IMR-90 (cell line): ENCODE data around the gene PGK1.

Experiments used
- BHLHE40 ChIP-seq: fragments of 150-350 bp; IDR thresholded peaks from 2 replicates; pipeline ENCODE4 v1.6.1; 2016; ENCODE audit warnings: mild to moderate bottlenecking, low read depth, low read length
- CEBPB ChIP-seq: IDR thresholded peaks from 2 replicates; pipeline ENCODE4 v1.6.1; 2012; ENCODE audit warnings: low read depth, low read length, improper control_type of control experiment
- CTCF ChIP-seq: conservative IDR thresholded peaks from 2 replicates; pipeline ENCODE4 v1.5.1; 2012; ENCODE audit warnings: mild to moderate bottlenecking, low read depth, low read length, improper control_type of control experiment
- FOS ChIP-seq: fragments of 150-350 bp; IDR thresholded peaks from 2 replicates; pipeline ENCODE4 v1.6.1; 2016; ENCODE audit warnings: low read depth, low read length
- MAFK ChIP-seq: IDR thresholded peaks from 2 replicates; pipeline ENCODE4 v1.6.1; 2012; ENCODE audit warnings: low read depth, low read length, improper control_type of control experiment
- NFE2L2 ChIP-seq: fragments of 150-350 bp; IDR thresholded peaks from 2 replicates; pipeline ENCODE4 v1.6.1; 2016; ENCODE audit warnings: low read depth, mild to moderate bottlenecking, low read length
- POLR2A ChIP-seq: IDR thresholded peaks from 2 replicates; pipeline ENCODE4 v1.6.1; 2012; ENCODE audit warnings: mild to moderate bottlenecking, low read depth, low read length
- RAD21 ChIP-seq: IDR thresholded peaks from 2 replicates; pipeline ENCODE4 v1.6.1; 2012; ENCODE audit warnings: low read length, improper control_type of control experiment
- RCOR1 ChIP-seq: IDR thresholded peaks from 2 replicates; pipeline ENCODE4 v1.6.1; 2012; ENCODE audit warnings: mild to moderate bottlenecking, low read length, improper control_type of control experiment; ENCODE audit not compliant: insufficient replicate concordance
- SMC3 ChIP-seq: fragments of 150-350 bp; IDR thresholded peaks from 2 replicates; pipeline ENCODE4 v1.6.1; 2016; ENCODE audit warnings: low read depth, mild to moderate bottlenecking, antibody characterized with exemption, low read length, moderate library complexity
- USF2 ChIP-seq: fragments of 150-350 bp; IDR thresholded peaks from 2 replicates; pipeline ENCODE4 v1.6.1; 2017; ENCODE audit warnings: mild to moderate bottlenecking, antibody characterized with exemption, low read length, low read depth

GRCh38 chrX:78118628-78119027 lies 14.6 kb downstream of the PGK1 start:
- no peak for TF ChIP-seq CTCF
- no peak for TF ChIP-seq POLR2A
- no peak for TF ChIP-seq RAD21
- TF ChIP-seq NFE2L2, result no peak
- no peak for TF ChIP-seq RCOR1
- no peak for TF ChIP-seq FOS
- TF ChIP-seq SMC3, result no peak
- no peak for TF ChIP-seq CEBPB
- TF ChIP-seq USF2, result no peak
- TF ChIP-seq MAFK, result no peak
- TF ChIP-seq BHLHE40, result no peak
